Sciatic nerve (tissue), 2 donors: ENCODE results near the gene MYO1E. TPM values are rescaled to one million over a fixed set of nuclear protein-coding genes. Genes with fewer than 3 reads are reported as not detected.
"Not testable (repeated sequence)": the region's sequence is repeated elsewhere in the genome, so short reads cannot be mapped to it uniquely, and the experiment has no call there.

Experiments used
- ATAC-seq: fragments of 200-7000 bp; cut with Tn5 transposase; one replicate; pipeline ENCODE4 v1.9.1; 2020; ENCODE audit warnings: mild to moderate bottlenecking, moderate library complexity
- DNase-seq: peaks from one replicate; pipeline ENCODE4 v3.0.0-alpha.2; 2020; ENCODE audit warnings: low spot score
- intact Hi-C: fragments of 100-400 bp; cut with DNase I; formaldehyde crosslinking; loops from one replicate; pipeline ENCODE4 v1.14.2; 2022
- total RNA-seq: library from RNA; stranded (reverse); fragmentation: NEBNext Ultra II Directional; extraction: Animal tissue kit (Norgen Biotek cat#: 25700); gene quantifications from one replicate; pipeline ENCODE4 v1.2.1, GENCODE V29; 2021
- donor health status: DM: no; HTN: no; CAD: no.
- donor health status: DM: no; HTN: no; CAD: no.

Gene MYO1E
- total RNA-seq, 1 donor from 2014 or later: 146 TPM

- DNase-seq: no peak
- ATAC-seq: no peak
- intact Hi-C loops: no loop called here
Measured at GRCh38 chr15:59394166-59394661, 21.5 kb upstream of the MYO1E start.

GRCh38 chr15:59392299-59392698 is 19.6 kb upstream of the MYO1E start:
- ATAC-seq (no peak), DNase-seq (no peak)
- intact Hi-C loops: no loop called here

- DNase-seq (no peak), ATAC-seq (peak; percentile 59)
- intact Hi-C loops: no loop called here
Measured at GRCh38 chr15:59388670-59389069, 16.0 kb upstream of the MYO1E start.

GRCh38 chr15:59387196-59387878 is 14.7 kb upstream of the MYO1E start:
- ATAC-seq, intact Hi-C loops, DNase-seq: not testable (repeated sequence)

- no peak for ATAC-seq
- intact Hi-C loops: no loop called here
- no peak for DNase-seq
Measured at GRCh38 chr15:59385171-59385570, 12.5 kb upstream of the MYO1E start.

- DNase-seq (no peak), ATAC-seq (no peak)
- intact Hi-C loops: no loop called here
Measured at GRCh38 chr15:59384507-59384906, 11.8 kb upstream of the MYO1E start.

GRCh38 chr15:59380902-59381610 is 8.4 kb upstream of the MYO1E start:
- no peak for ATAC-seq
- intact Hi-C loops: no loop called here
- DNase-seq: no peak

GRCh38 chr15:59379531-59379930 is 6.9 kb upstream of the MYO1E start:
- intact Hi-C loops: no loop called here
- ATAC-seq (no peak), DNase-seq (no peak)

GRCh38 chr15:59378855-59379254 is 6.2 kb upstream of the MYO1E start:
- DNase-seq: no peak
- intact Hi-C loops: no loop called here
- no peak for ATAC-seq

GRCh38 chr15:59377924-59378323 is 5.3 kb upstream of the MYO1E start:
- DNase-seq: no peak
- intact Hi-C loops: no loop called here
- ATAC-seq: no peak

- DNase-seq: no peak
- ATAC-seq: no peak
- intact Hi-C loops: no loop called here
Measured at GRCh38 chr15:59376733-59377132, 4.1 kb upstream of the MYO1E start.

- ATAC-seq: no peak
- intact Hi-C loops: no loop called here
- DNase-seq: no peak
Measured at GRCh38 chr15:59373215-59373614, 544 bp upstream of the MYO1E start.

GRCh38 chr15:59371458-59372351 is 966 bp downstream of the MYO1E start:
- DNase-seq (peak; percentile 62), ATAC-seq (no peak)
- intact Hi-C loops: no loop called here

- ATAC-seq: no peak
- intact Hi-C loops: no loop called here
- no peak for DNase-seq
Measured at GRCh38 chr15:59369597-59369996, 3.1 kb downstream of the MYO1E start.

- ATAC-seq: no peak
- intact Hi-C loops: no loop called here
Measured at GRCh38 chr15:59367022-59367451, 5.6 kb downstream of the MYO1E start.

GRCh38 chr15:59366333-59367021 is 6.2 kb downstream of the MYO1E start:
- DNase-seq (no peak), ATAC-seq (no peak)
- intact Hi-C loops: no loop called here

More at GRCh38 chr15:59367022-59367451, 5.6 kb downstream of the MYO1E start:
- DNase-seq: no peak

- intact Hi-C loops: no loop called here
- ATAC-seq (no peak), DNase-seq (no peak)
Measured at GRCh38 chr15:59364248-59364647, 8.4 kb downstream of the MYO1E start.

GRCh38 chr15:59362331-59362730 is 10.3 kb downstream of the MYO1E start:
- ATAC-seq (no peak), DNase-seq (no peak)
- intact Hi-C loops: no loop called here

- DNase-seq: no peak
- intact Hi-C loops: no loop called here
- ATAC-seq: no peak
Measured at GRCh38 chr15:59360896-59361295, 11.8 kb downstream of the MYO1E start.
